Measurements from ENCODE around the gene CETP.

CETP gene

GRCh38 chr16:57031156-57031555, 69.4 kb downstream of the CETP start:
- H3K4me3 ChIP-seq (ENCODE audit: low read depth, low read length) = no peak overlapping the region
- TF ChIP-seq CTCF (IDR thresholded peaks at IDR 0.05; ENCODE audit: low read depth, low read length) = no peak

- TF ChIP-seq CTCF (IDR thresholded peaks at IDR 0.05; ENCODE audit: low read depth, low read length) = no peak
- no peak overlapping the region for H3K4me3 ChIP-seq (ENCODE audit: low read depth, low read length)
Observed at GRCh38 chr16:57032346-57032745, 70.6 kb downstream of the CETP start.

- no peak overlapping the region for H3K4me3 ChIP-seq (ENCODE audit: low read depth, low read length)
- TF ChIP-seq CTCF (IDR thresholded peaks at IDR 0.05; ENCODE audit: low read depth, low read length) = no peak
Observed at GRCh38 chr16:57032931-57033330, 71.2 kb downstream of the CETP start.
